HG02623 (cell line): Measurements from ENCODE around the gene CRACR2A.

Experiments
- ATAC-seq: cut with Tn5 transposase; IDR thresholded peaks from one replicate; pipeline ENCODE4 v1.9.1; 2021; ENCODE audit warnings: moderate library complexity; ENCODE audit not compliant: unreplicated experiment

The CRACR2A gene

GRCh38 chr12:3598896-3599860 lies 153.7 kb downstream of the CRACR2A start:
- ATAC-seq: no peak

DNA sequence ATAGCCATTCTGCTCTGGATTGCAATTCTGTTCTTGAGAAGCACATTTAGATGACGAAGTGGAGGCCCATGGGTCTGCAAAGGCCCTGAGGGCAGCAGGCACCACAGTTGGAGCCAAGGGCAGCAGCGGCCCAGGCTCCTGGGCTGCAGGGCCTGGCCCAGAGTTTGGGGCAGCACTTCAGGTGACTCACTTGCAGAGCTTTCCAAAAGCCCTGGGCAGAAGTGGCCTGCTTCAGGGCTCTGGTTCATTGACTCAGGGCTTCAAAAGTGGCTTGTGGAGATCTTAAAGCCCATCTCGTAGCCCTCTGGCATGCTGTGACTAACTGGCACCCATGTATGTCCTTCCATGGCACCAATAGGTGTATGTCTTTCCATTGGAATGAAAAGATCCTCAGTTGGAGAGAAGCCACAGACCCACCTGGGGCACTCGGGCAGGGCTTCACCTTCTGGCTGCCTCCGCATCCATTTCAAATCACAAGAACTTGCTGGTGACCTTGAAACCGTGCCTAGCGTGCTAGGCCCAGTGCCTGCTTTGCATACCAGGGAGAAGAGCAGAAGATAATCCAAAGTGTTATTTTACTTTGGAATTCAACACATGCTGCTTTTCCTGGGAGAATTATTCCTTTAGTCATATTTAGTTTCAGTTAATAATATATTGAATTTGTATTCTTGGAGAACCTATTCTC lies 155.2 kb downstream of the CRACR2A start:
- ATAC-seq: no peak

GRCh38 chr12:3596703-3597415 lies 156.1 kb downstream of the CRACR2A start:
- no peak for ATAC-seq

- no peak for ATAC-seq
Measured at GRCh38 chr12:3595721-3596120, 157.2 kb downstream of the CRACR2A start.

DNA sequence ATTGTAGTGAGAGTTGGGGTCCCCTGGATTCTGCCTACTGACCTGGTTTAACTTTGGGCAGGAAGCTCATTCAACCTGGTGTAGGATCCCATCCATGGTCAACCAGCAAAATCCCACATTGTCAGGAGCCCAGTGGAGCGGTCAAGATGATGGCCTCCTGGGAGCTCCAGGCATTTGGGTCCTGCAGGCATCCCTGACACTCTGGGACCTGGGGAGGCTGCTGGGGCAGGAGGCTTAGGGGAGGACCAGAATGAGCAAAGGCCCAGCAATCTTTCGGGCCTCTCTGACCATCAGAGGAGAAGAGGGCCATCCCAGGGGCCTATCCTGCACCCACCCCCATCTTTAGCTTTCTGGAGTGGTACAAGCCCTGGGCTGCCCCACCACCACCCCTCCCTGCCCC lies 157.9 kb downstream of the CRACR2A start:
- ATAC-seq: no peak

- no peak for ATAC-seq
Measured at GRCh38 chr12:3593906-3594483, 158.9 kb downstream of the CRACR2A start.

- ATAC-seq: no peak
Measured at GRCh38 chr12:3592856-3593625, 159.9 kb downstream of the CRACR2A start.

GRCh38 chr12:3589745-3590144 lies 163.2 kb downstream of the CRACR2A start:
- ATAC-seq: no peak

DNA sequence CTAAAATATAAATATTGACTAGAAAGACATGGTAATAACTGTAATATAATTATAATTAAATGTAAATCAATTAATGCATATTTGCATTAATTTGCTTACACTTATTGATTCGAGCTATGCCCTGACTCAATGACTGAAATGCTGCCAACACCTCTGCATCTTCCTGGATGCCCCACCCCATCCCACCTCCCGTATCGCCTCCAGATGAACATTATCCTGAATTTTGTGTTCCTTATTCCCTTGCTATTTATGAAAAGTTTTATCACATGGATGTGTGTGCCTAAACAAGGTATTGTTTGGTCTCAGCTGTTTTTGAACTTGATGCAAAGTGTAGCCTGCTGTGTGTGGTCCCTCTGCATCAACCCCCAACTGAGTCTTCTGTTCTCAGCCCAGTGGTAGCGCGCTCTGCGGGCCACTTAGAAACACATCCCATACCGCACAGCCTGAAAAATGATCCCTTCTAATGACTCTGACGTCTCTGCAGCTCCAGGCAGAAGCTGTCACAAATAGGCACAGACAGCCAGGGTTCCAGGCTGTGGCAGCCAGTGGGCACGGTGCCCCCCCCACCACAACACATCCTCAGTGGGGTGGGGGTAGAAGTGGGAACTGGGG lies 165.4 kb downstream of the CRACR2A start:
- no peak for ATAC-seq

DNA sequence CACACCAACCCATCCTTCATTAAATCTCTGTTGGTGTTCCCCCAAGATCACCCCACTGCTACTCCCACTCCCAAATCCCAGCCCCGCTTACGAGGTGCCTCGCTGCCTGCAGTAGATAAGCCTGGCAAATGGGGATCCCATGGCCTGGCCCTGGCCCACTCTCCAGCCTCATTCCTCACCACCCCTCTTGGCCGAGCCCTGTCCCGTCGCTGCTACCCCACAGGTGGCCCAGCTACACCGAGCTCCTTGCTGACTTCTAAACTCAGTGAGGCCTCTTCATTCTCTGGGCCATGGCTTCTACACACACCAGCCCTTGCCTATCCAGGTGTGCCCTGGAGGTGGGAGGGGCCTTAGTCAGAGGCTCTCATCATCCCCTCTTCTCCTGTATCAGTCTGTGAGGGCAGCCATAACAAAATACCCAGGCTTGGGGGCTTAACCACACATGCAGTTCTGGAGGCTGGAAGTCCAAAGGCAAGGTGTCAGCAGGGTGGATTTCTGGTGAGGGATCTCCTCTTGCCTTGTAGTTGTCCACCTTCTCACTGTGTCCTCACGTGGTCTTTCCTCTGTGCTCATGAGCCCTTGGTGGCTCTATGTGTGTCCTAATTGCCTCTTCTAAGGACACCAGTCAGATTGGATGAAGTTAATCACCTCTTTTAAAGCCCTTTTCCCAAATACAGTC lies 169.1 kb downstream of the CRACR2A start:
- ATAC-seq: no peak

- no peak for ATAC-seq
Measured at GRCh38 chr12:3580094-3580749, 172.7 kb downstream of the CRACR2A start.

GRCh38 chr12:3579446-3580093 lies 173.3 kb downstream of the CRACR2A start:
- ATAC-seq: no peak

GRCh38 chr12:3578557-3578956 lies 174.4 kb downstream of the CRACR2A start:
- ATAC-seq: no peak

GRCh38 chr12:3576891-3577290 lies 176.0 kb downstream of the CRACR2A start:
- no peak for ATAC-seq

DNA sequence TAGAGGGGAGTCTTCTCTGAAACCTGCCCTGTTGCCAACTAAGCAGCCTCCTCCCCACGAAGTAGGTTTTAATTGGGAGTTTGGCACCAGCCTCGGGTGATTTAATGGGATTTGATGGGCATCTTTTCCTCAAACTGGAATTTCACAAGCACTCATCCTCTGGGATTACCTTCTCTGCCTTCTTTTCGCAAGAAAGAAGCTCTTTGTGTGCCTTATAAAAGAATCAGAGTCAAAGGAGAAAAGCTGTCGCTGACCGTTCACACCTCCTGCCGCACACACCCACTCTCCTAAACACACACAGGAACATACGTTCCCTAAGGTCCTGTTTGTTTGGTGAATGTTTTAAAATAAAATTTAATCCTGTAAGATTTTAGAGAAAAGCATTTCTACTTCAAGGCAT lies 177.9 kb downstream of the CRACR2A start:
- ATAC-seq: no peak

DNA sequence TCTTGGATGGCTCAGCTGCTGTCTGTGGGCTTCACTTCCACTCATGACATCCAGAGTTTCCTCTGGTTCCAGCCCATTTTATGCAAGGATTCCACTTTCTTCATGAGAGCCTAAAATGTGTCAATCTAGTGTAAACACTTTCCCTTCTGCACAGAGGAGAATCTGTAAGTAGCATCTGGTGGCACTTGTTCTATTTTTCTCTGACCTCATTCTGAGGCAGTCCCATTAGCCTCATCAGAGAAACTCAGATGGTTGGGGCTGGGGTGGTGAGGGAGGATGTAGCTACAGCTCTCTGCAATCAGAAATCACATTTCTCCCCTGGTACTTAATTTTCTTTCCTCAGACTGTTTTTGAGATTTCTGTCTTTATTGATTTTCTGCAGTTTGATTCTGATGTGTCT lies 180.3 kb downstream of the CRACR2A start:
- no peak for ATAC-seq

DNA sequence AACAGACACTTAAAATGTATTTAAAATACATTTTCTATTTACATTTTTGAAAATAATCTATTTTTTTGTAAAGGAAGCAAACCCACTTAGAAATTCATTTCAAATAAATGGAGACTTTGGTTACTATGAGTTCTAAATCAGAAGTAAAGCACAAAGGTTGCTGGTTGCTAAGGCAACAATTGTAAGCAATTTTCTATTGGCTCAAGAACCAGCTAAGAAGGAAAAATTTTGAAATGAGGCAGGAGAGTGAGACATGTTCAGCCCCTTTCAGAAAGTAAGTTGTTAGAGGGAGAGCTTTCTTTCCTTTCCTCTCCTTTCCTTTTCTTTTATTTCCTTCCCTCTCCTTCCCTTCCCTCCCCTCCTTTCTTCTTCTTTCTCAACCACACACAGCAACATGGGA lies 181.2 kb downstream of the CRACR2A start:
- ATAC-seq: no peak

DNA sequence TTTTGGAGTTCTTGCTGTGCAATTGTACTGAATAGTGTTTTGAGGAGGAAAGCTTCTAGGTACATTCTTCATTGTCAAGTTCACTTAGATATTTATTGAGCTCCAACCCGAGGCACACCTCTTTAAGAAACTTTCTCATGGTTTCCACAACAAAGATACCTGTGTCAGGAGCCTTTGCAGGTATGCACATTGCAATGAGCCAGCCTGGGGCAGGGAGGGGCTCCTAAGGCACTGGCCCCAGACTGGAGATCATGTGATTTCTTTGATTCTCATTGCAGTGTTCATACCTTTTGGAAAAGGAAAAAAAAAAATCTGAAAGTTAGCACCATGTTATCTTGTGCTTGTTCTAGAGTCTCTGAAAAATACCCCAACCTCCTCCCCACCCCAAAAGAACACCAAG lies 181.6 kb downstream of the CRACR2A start:
- ATAC-seq: no peak
